WI38 (cell line): ENCODE data around the gene EOLA2.
"Not testable (repeated sequence)": the region's sequence is repeated elsewhere in the genome, so short reads cannot be mapped to it uniquely, and the experiment has no call there.

Experiments
- H3K4me3 ChIP-seq: 2 replicates; pipeline ENCODE4 v1.5.1; 2011; ENCODE audit warnings: low read depth, mild to moderate bottlenecking, control low read depth, low read length
- TF ChIP-seq, protein P1 (sequence below): IDR thresholded peaks from 2 replicates; pipeline ENCODE4 v1.5.1; 2012; ENCODE audit warnings: low read depth, mild to moderate bottlenecking, control low read depth, low read length

Gene EOLA2

DNA sequence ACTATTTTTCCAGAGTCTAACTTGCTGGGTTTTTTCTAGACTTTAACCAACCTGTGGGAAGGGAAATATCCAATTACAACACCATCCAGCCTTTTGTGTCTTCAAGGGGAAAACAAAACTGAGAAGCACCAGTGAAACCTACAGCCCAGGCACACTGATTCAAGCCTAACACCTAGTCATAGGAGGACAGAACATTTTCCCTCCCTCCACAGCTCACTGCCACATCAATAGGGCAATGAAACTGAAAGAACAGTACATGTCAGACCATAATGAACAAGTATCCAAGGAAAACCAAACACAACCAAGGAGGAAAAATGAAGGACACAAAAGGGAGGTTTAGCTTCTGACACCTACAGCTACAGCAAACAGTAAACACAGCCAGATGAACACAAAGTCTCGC lies 39.7 kb downstream of the EOLA2 start:
- TF ChIP-seq, protein P1, sequence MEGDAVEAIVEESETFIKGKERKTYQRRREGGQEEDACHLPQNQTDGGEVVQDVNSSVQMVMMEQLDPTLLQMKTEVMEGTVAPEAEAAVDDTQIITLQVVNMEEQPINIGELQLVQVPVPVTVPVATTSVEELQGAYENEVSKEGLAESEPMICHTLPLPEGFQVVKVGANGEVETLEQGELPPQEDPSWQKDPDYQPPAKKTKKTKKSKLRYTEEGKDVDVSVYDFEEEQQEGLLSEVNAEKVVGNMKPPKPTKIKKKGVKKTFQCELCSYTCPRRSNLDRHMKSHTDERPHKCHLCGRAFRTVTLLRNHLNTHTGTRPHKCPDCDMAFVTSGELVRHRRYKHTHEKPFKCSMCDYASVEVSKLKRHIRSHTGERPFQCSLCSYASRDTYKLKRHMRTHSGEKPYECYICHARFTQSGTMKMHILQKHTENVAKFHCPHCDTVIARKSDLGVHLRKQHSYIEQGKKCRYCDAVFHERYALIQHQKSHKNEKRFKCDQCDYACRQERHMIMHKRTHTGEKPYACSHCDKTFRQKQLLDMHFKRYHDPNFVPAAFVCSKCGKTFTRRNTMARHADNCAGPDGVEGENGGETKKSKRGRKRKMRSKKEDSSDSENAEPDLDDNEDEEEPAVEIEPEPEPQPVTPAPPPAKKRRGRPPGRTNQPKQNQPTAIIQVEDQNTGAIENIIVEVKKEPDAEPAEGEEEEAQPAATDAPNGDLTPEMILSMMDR, result no peak
- no peak overlapping the region for H3K4me3 ChIP-seq

DNA sequence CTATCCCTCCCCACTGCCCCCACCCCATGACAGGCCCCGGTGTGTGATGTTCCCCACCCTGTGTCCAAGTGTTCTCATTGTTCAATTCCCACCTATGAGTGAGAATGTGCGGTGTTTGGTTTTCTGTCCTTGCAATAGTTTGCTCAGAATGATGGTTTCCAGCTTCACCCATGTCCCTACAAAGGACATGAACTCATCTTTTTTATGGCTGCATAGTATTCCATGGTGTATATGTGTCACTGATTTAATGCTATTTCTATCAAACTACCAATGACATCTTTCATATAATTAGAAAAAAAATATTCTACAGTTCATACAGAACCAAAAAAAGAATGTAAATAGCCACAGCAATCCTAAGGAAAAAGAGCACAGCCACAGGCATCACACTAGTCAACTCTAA lies 47.5 kb downstream of the EOLA2 start:
- not testable (repeated sequence) for H3K4me3 ChIP-seq
